GM12872 (cell line): Measurements from ENCODE around the gene DCC.

Source experiments
- TF ChIP-seq, protein P1 (sequence below): IDR thresholded peaks from 3 replicates; pipeline ENCODE4 v1.5.1; 2011; ENCODE audit warnings: low read depth, mild to moderate bottlenecking, low read length, moderate library complexity; ENCODE audit not compliant: insufficient read depth

DCC gene

GRCh38 chr18:52999633-53000032 lies 659.6 kb downstream of the DCC start:
- TF ChIP-seq, protein P1, sequence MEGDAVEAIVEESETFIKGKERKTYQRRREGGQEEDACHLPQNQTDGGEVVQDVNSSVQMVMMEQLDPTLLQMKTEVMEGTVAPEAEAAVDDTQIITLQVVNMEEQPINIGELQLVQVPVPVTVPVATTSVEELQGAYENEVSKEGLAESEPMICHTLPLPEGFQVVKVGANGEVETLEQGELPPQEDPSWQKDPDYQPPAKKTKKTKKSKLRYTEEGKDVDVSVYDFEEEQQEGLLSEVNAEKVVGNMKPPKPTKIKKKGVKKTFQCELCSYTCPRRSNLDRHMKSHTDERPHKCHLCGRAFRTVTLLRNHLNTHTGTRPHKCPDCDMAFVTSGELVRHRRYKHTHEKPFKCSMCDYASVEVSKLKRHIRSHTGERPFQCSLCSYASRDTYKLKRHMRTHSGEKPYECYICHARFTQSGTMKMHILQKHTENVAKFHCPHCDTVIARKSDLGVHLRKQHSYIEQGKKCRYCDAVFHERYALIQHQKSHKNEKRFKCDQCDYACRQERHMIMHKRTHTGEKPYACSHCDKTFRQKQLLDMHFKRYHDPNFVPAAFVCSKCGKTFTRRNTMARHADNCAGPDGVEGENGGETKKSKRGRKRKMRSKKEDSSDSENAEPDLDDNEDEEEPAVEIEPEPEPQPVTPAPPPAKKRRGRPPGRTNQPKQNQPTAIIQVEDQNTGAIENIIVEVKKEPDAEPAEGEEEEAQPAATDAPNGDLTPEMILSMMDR, result no peak

DNA sequence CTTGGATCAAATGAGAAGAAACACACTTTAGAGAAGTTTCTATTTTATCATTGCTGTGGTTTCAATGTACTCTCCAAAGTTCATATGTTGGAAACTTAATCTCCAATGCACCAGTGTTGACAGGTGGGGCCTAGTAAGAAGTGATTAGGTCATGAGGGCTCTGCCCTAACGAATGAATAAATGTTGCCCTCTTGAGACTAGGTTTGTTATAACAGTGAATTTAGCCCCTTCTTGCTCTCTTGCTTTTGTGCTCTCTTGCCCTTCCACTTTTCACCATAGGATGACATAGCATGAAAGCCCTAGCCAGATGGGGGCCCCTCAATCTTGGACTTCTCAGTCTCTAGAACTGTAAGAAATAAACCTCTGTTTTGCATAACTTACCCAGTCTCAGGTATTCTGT lies 664.8 kb downstream of the DCC start:
- TF ChIP-seq, protein P1, result no peak

DNA sequence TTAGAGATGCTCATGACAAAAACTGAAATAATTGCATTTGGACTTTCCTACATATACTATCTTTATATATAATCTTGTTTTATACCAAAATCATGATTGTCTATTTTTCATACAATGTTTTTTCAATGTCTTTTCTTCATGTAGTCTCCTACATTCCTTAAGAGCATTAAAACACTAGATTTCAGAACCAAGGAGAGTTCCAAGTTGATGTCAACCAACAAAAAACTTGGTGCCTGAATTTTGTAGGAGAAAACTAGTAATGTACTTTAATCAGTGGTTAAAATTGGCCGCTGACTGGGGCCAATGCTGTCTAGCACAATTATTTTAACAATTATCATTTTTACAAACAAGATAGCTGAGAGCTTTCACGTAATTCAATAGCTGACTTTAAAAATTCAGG lies 678.8 kb downstream of the DCC start:
- TF ChIP-seq, protein P1, result no peak

DNA sequence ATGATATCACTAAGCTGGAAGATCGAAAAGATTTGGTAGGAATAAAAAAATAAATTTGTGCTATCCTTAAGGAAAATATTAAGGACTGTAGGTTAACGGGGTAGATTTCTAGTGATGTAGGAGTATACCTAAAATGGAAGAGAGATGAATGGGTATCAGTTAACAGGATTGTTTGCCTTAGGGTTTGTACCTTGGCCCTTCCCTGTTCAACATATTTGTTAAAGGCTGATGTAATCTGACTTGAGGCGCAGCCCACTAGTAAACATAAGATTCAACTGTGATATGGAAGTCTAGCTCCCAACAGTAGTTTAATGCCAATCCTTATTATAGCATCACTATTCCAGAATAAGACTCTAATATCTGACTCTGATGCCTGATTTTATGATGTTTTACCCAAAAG lies 685.2 kb downstream of the DCC start:
- TF ChIP-seq, protein P1, result no peak

- TF ChIP-seq, protein P1, result no peak
These were observed 688.6 kb downstream of the DCC start for GRCh38 chr18:53028565-53028964.

GRCh38 chr18:53033128-53033527 lies 693.1 kb downstream of the DCC start:
- TF ChIP-seq, protein P1, result no peak

GRCh38 chr18:53038608-53039007 lies 698.6 kb downstream of the DCC start:
- TF ChIP-seq, protein P1, result no peak

DNA sequence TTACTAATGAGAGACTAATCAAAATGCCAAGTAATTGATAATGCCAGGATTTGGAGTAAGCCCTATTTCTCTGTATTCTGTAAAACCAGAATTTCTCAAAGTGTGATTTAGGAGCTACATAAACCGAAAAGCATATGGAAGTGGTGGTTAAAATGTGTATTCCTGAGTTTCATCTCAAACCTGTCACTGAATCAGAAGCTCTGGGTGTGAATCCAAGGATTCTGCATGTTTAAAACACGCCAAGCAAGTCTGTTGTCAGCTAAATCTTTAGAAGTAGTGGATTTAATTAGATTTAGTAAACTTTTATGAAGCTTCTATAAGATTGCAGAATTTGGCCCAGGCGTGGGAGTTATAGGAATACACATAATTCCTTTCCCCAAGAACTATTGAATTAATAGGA lies 700.3 kb downstream of the DCC start:
- TF ChIP-seq, protein P1, result no peak
